Transverse colon (tissue), 3 donors: ENCODE measurements around the gene DENND1A.

Source experiments
- POLR2A ChIP-seq: fragments of 450-650 bp; IDR thresholded peaks from one replicate; pipeline ENCODE4 v1.6.1; 2016; ENCODE audit warnings: antibody characterized with exemption, mild to moderate bottlenecking, moderate library complexity
- TF ChIP-seq, protein P1 (sequence below), 5 experiments: fragments of 200-600 bp in 3 of 5; fragments of 450-650 bp in 2 of 5; sonication (generic) in 3 of 5; IDR thresholded peaks; 1 replicate in 2 of 5; 2 replicates in 3 of 5; pipeline ENCODE4 v1.5.1; 2016 to 2017; ENCODE audit warnings: antibody characterized with exemption in 5 of 5, inconsistent platforms in 3 of 5, mild to moderate bottlenecking in 2 of 5, moderate library complexity in 1 of 5

DNA sequence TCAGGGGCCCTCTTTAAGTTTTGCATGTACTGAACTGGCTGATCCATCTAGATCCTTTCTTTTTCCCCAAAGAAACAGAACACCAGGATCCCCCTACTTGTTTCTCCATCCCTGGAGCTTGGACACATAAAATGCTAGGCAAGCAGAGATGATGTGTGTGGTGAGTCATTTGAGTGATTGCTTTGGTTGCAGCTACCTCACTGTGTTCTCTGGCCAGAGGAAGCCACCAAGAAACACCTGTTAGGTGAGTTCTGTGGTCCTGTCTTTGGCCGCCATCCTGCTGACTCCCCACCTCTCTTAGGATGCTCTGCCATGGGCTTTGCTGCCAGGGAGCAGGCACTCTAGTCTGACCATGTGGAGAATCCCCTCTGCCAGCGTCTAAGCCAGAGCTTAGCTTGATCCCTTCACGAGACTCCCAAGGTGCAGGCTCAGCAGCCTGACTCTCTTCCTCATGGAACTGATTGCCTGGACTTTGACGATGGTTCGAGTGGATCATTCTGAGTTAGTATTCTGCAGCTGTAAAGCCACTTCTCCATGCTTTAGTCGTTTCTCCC lies 27.3 kb upstream of the DENND1A start:
- TF ChIP-seq, protein P1, sequence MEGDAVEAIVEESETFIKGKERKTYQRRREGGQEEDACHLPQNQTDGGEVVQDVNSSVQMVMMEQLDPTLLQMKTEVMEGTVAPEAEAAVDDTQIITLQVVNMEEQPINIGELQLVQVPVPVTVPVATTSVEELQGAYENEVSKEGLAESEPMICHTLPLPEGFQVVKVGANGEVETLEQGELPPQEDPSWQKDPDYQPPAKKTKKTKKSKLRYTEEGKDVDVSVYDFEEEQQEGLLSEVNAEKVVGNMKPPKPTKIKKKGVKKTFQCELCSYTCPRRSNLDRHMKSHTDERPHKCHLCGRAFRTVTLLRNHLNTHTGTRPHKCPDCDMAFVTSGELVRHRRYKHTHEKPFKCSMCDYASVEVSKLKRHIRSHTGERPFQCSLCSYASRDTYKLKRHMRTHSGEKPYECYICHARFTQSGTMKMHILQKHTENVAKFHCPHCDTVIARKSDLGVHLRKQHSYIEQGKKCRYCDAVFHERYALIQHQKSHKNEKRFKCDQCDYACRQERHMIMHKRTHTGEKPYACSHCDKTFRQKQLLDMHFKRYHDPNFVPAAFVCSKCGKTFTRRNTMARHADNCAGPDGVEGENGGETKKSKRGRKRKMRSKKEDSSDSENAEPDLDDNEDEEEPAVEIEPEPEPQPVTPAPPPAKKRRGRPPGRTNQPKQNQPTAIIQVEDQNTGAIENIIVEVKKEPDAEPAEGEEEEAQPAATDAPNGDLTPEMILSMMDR (IDR thresholded peaks at IDR 0.05), result no peak
- no peak for TF ChIP-seq POLR2A
